HepG2 (cell line): ENCODE results near the gene PMS1. TPM values are rescaled to one million over a fixed set of nuclear protein-coding genes. Genes with fewer than 3 reads are reported as not detected.
A peak's percentile ranks its signal among the peaks of the same experiment; 100 is the strongest.

ENCODE experiments used
- ATAC-seq: fragments of 200-7000 bp; cut with Tn5 transposase; 3 replicates; pipeline ENCODE4 v1.9.1; 2020; ENCODE audit warnings: mild to moderate bottlenecking, moderate library complexity
- BruUV-seq: library from RNA; stranded (reverse); fragments of 400-500 nt; replicated peaks from 2 replicates; lab custom pipeline; 2021; lab: Mats Ljungman, UMichigan
- CTCF ChIA-PET: fragments of 300-600 bp; formaldehyde crosslinking; extraction: SDS; loops from one replicate; lab custom pipeline; 2021; ENCODE audit warnings: low total read pairs, inconsistent platforms, low intra/inter-chr PET ratio; lab: Yijun Ruan, JAX
- POLR2A ChIA-PET: fragments of 350-600 bp; sonication (Branson Sonifier 250); formaldehyde crosslinking; loops from one replicate; lab custom pipeline; 2020; ENCODE audit warnings: antibody characterized with exemption, inconsistent platforms; lab: Yijun Ruan, JAX
- DNase-seq: peaks from one replicate; pipeline ENCODE4 v3.0.0-alpha.2; 2015; ENCODE audit warnings: low spot score
- FAIRE-seq: peaks from 3 replicates; lab custom pipeline; 2011; peaks lifted over from hg19 to GRCh38; lab: Jason Lieb, UNC
- H2AFZ ChIP-seq: one replicate; pipeline ENCODE4 v1.6.1; 2011; ENCODE audit warnings: low read length, inconsistent platforms
- H3K27ac ChIP-seq: fragments of 300-600 bp; 3 replicates; pipeline ENCODE4 v1.8.0; 2011; ENCODE audit warnings: mixed run types, mild to moderate bottlenecking, mixed read lengths, low read length, inconsistent platforms; ENCODE audit not compliant: insufficient read depth; ENCODE audit errors: extremely low read length
- H3K27me3 ChIP-seq, 2 experiments: fragments of 200-600 bp in 1 of 2; 2 replicates in 1 of 2; 3 replicates in 1 of 2; pipeline versions ENCODE4 v1.6.0 to v1.8.0; 2011; ENCODE audit warnings: low read length in 2 of 2, mild to moderate bottlenecking in 2 of 2, moderate library complexity in 2 of 2, inconsistent platforms in 1 of 2; ENCODE audit not compliant: insufficient read depth in 2 of 2, control insufficient read depth in 1 of 2
- H3K36me3 ChIP-seq, 2 experiments: fragments of 200-600 bp in 1 of 2; replicated peaks in 1 of 2; 2 replicates in 1 of 2; 3 replicates in 1 of 2; pipeline versions ENCODE4 v1.5.1 to v1.8.0; 2011; ENCODE audit warnings: low read length in 2 of 2, inconsistent platforms in 1 of 2; ENCODE audit not compliant: insufficient read depth in 2 of 2, control insufficient read depth in 1 of 2
- H3K4me1 ChIP-seq: 2 replicates; pipeline ENCODE4 v1.5.1; 2012; ENCODE audit warnings: low read length, inconsistent platforms; ENCODE audit not compliant: insufficient read depth
- H3K4me2 ChIP-seq: 2 replicates; pipeline ENCODE4 v1.6.0; 2011; ENCODE audit warnings: low read depth, low read length, inconsistent platforms
- H3K4me3 ChIP-seq, 3 experiments: fragments of 200-600 bp in 1 of 3; sonication (generic), shearing (Covaris generic) in 1 of 3; replicated peaks in 1 of 3; 2 replicates each; pipeline ENCODE4 v1.5.1; 2011 to 2016; ENCODE audit warnings: low read length in 3 of 3, inconsistent platforms in 2 of 3, low read depth in 2 of 3, mild to moderate bottlenecking in 2 of 3, control low read depth in 1 of 3, mixed read lengths in 1 of 3; ENCODE audit not compliant: insufficient read depth in 1 of 3
- H3K79me2 ChIP-seq: one replicate; pipeline ENCODE4 v1.6.1; 2011; ENCODE audit warnings: low read length, inconsistent platforms; ENCODE audit not compliant: insufficient read depth
- H3K9ac ChIP-seq: 2 replicates; pipeline ENCODE4 v1.6.0; 2011; ENCODE audit warnings: mild to moderate bottlenecking, low read depth, low read length, inconsistent platforms; ENCODE audit not compliant: insufficient read depth
- H3K9me3 ChIP-seq: 2 replicates; pipeline ENCODE4 v1.5.1; 2012; ENCODE audit warnings: mild to moderate bottlenecking, low read length
- H4K20me1 ChIP-seq: 2 replicates; pipeline ENCODE4 v1.6.0; 2011; ENCODE audit warnings: inconsistent platforms, mild to moderate bottlenecking, low read length, moderate library complexity; ENCODE audit not compliant: insufficient read depth
- RBFOX2 ChIP-seq: fragments of 200-400 bp; formaldehyde crosslinking; IDR thresholded peaks from 2 replicates; pipeline ENCODE4 v1.6.1; 2017; ENCODE audit warnings: low read depth, mild to moderate bottlenecking, low read length
- ZNF441 ChIP-seq: sonication (generic); formaldehyde crosslinking; IDR thresholded peaks from 2 replicates; pipeline ENCODE4 v1.7.0; 2021; ENCODE audit warnings: missing genetic modification reagents, borderline replicate concordance
- ZSCAN29 ChIP-seq: sonication (generic); formaldehyde crosslinking; conservative IDR thresholded peaks from 2 replicates; pipeline ENCODE4 v1.4.0; 2020; ENCODE audit warnings: mild to moderate bottlenecking, missing genetic modification reagents
- WGBS: methylation state at CpG from one replicate; pipeline ENCODE4 v1.1.6; 2017; ENCODE audit warnings: low lambda C conversion rate; 5-methylcytosine and 5-hydroxymethylcytosine counted together
- in situ Hi-C: cut with HindIII; loops from 2 replicates; pipeline ENCODE4 v1.10.0; 2017; ENCODE audit warnings: low pct_unique_long_range_greater_than_20kb; ENCODE audit not compliant: extremely low pct_ligation_motif_present
- intact Hi-C: fragments of 100-400 bp; cut with micrococcal nuclease; formaldehyde crosslinking; loops from one replicate; pipeline ENCODE4 v1.10.0; 2022; ENCODE audit not compliant: unreplicated experiment
- polyA plus RNA-seq, 8 experiments: library from polyadenylated mRNA; depleted of rRNA in 3 of 8; stranded (reverse) in 7 of 8; unstranded in 1 of 8; fragments of >200 nt; fragmentation: Illumina TruSeq in 4 of 8; extraction: Trizol in 4 of 8; gene quantifications; 2 replicates each; pipeline versions ENCODE4 v1.2.1 to v1.2.3, GENCODE V29; 2011 to 2016; ENCODE audit warnings: low read depth in 4 of 8, missing spikeins in 1 of 8, mixed read lengths in 1 of 8; ENCODE audit not compliant: insufficient read depth in 1 of 8
- total RNA-seq, 5 experiments: library from RNA; depleted of rRNA; stranded (reverse); fragments of >200 nt; fragmentation: Illumina TruSeq; extraction: Trizol; gene quantifications; 2 replicates each; pipeline ENCODE4 v1.2.3, GENCODE V29; 2016; ENCODE audit warnings: low read depth in 1 of 5

The PMS1 gene
- total and polyA plus RNA-seq, 2 of the 13 experiments (the other 11 are each of a cell fraction or from before 2014, with no cell fraction given): 14.6 to 39.9 TPM

- no peak overlapping the region for H3K4me2 ChIP-seq
- ChIA-PET CTCF (no interaction called here), POLR2A (no interaction called here)
- DNase-seq (no peak), ATAC-seq (no peak), FAIRE-seq (no peak)
- H3K36me3 ChIP-seq: peaks cover 11 to 44% of the 10 kb centered on the region in 2 experiments
- no peaks in the 10 kb centered on the region for H4K20me1 ChIP-seq
- H3K9me3 ChIP-seq: no peaks in the 10 kb centered on the region
- 80% methylated on average over 6 of the region's 6 CpGs for WGBS
- H3K9ac ChIP-seq: no peak overlapping the region
- no peaks in the 10 kb centered on the region for H3K27me3 ChIP-seq
- in situ Hi-C loops: no loop called here
- intact Hi-C loops: no loop called here
- H3K4me1 ChIP-seq: no peaks in the 10 kb centered on the region
- no peak overlapping the region for H3K4me3 ChIP-seq
- TF ChIP-seq ZNF441 (CRISPR knock-in tag) (no peak), RBFOX2 (0 out of 2 replicates have a peak, but pooled peaks have one; percentile 4)
- no TSS peak for BruUV-seq
- H3K79me2 ChIP-seq: no peaks in the 10 kb centered on the region
- H2AFZ ChIP-seq: no peak overlapping the region
- H3K27ac ChIP-seq: no peak overlapping the region
Measured at GRCh38 chr2:189770590-189771322, 13.5 kb upstream of the PMS1 start.

- TF ChIP-seq ZSCAN29 (CRISPR knock-in tag): no peak
- no peaks in the 10 kb centered on the region for H3K27me3 ChIP-seq
- no peak overlapping the region for H3K27ac ChIP-seq
- no TSS peak for BruUV-seq
- H3K4me1 ChIP-seq: no peaks in the 10 kb centered on the region
- DNase-seq (no peak), FAIRE-seq (no peak), ATAC-seq (no peak)
- H3K36me3 ChIP-seq: peaks cover 11 to 50% of the 10 kb centered on the region in 2 experiments
- in situ Hi-C loops: no loop called here
- H3K9me3 ChIP-seq: no peaks in the 10 kb centered on the region
- no peak overlapping the region for H3K9ac ChIP-seq
- ChIA-PET POLR2A (interaction anchor here (1.0 kb wide), 1 partner anchor 9 kb away, joined by 3 read pairs; no protein-coding TSS in a partner anchor), CTCF (no interaction called here)
- intact Hi-C loops: no loop called here
- WGBS: 100% methylated on average over 1 of the region's 1 CpG
- no peak overlapping the region for H2AFZ ChIP-seq
- H3K4me2 ChIP-seq: no peak overlapping the region
- no peaks in the 10 kb centered on the region for H4K20me1 ChIP-seq
- no peak overlapping the region for H3K4me3 ChIP-seq
- no peaks in the 10 kb centered on the region for H3K79me2 ChIP-seq
Measured at GRCh38 chr2:189772212-189772611, 12.0 kb upstream of the PMS1 start.
